ENCODE measurements around the gene SLC22A31.

SLC22A31 gene

GRCh38 chr16:89178453-89179147, 21.7 kb downstream of the SLC22A31 start:
- Histone ChIP-seq H3K14ac (ENCODE audit: low read length) (no peak overlapping the region), H2AK5ac (ENCODE audit: low read length) (no peak overlapping the region), H2BK5ac (ENCODE audit: low read depth, low read length, poor library complexity) (no peak overlapping the region), H2BK120ac (ENCODE audit: insufficient read depth, low read length, poor library complexity) (no peak overlapping the region), H3K36me3 (ENCODE audit: control insufficient read depth in 1 of 2, insufficient read depth in 2 of 2, low read length in 2 of 2) (no peaks in the 10 kb centered on the region), H3K4ac (ENCODE audit: low read depth, low read length) (no peak overlapping the region), H4K8ac (ENCODE audit: low read depth, low read length) (no peak overlapping the region), H3K18ac (ENCODE audit: low read length) (no peak overlapping the region), H3K79me2 (ENCODE audit: control insufficient read depth, insufficient read depth, low read length, poor library complexity) (no peaks in the 10 kb centered on the region), H3K4me2 (ENCODE audit: low read length) (no peak overlapping the region), H3K9me3 (ENCODE audit: insufficient read depth, low read depth, low read length) (peaks cover 8% of the 10 kb centered on the region), H3K4me3 (ENCODE audit: low read depth, low read length) (no peak overlapping the region), H3K27ac (ENCODE audit: low read depth, low read length) (no peak overlapping the region), H4K12ac (ENCODE audit: low read depth, low read length) (no peak overlapping the region), H3K27me3 (ENCODE audit: insufficient read depth, low read length) (no peaks in the 10 kb centered on the region), H3K23ac (ENCODE audit: low read length) (no peak overlapping the region), H2AFZ (ENCODE audit: insufficient read depth, low read length, poor library complexity) (no peak overlapping the region), H3K79me1 (ENCODE audit: low read length) (no peaks in the 10 kb centered on the region), H3K4me1 (ENCODE audit: control insufficient read depth in 1 of 2, insufficient read depth in 2 of 2, low read length in 2 of 2) (no peaks in the 10 kb centered on the region), H2BK12ac (ENCODE audit: low read length) (no peak overlapping the region), H3K9ac (ENCODE audit: low read length) (no peak overlapping the region), H4K91ac (ENCODE audit: low read depth, low read length) (no peak overlapping the region)
- WGBS (ENCODE audit: extremely low coverage, insufficient coverage, insufficient read length) = no CpG with 5 or more reads among the region's 24 CpGs
- peak in 1 of 2 donors; percentile 38 for DNase-seq

GRCh38 chr16:89177501-89177900, 22.8 kb downstream of the SLC22A31 start:
- Histone ChIP-seq H3K27ac (ENCODE audit: low read depth, low read length) (no peak overlapping the region), H4K8ac (ENCODE audit: low read depth, low read length) (no peak overlapping the region), H2BK12ac (ENCODE audit: low read length) (no peak overlapping the region), H3K9me3 (ENCODE audit: insufficient read depth, low read depth, low read length) (peaks cover 9% of the 10 kb centered on the region), H3K9ac (ENCODE audit: low read length) (no peak overlapping the region), H3K79me2 (ENCODE audit: control insufficient read depth, insufficient read depth, low read length, poor library complexity) (no peaks in the 10 kb centered on the region), H3K14ac (ENCODE audit: low read length) (no peak overlapping the region), H3K18ac (ENCODE audit: low read length) (no peak overlapping the region), H3K27me3 (ENCODE audit: insufficient read depth, low read length) (no peaks in the 10 kb centered on the region), H3K4ac (ENCODE audit: low read depth, low read length) (no peak overlapping the region), H2BK5ac (ENCODE audit: low read depth, low read length, poor library complexity) (no peak overlapping the region), H2AFZ (ENCODE audit: insufficient read depth, low read length, poor library complexity) (no peak overlapping the region), H2BK120ac (ENCODE audit: insufficient read depth, low read length, poor library complexity) (no peak overlapping the region), H3K4me3 (ENCODE audit: low read depth, low read length) (no peak overlapping the region), H3K4me1 (ENCODE audit: control insufficient read depth in 1 of 2, insufficient read depth in 2 of 2, low read length in 2 of 2) (no peaks in the 10 kb centered on the region), H3K36me3 (ENCODE audit: control insufficient read depth in 1 of 2, insufficient read depth in 2 of 2, low read length in 2 of 2) (no peaks in the 10 kb centered on the region), H2AK5ac (ENCODE audit: low read length) (no peak overlapping the region), H3K23ac (ENCODE audit: low read length) (no peak overlapping the region), H3K79me1 (ENCODE audit: low read length) (no peaks in the 10 kb centered on the region), H4K12ac (ENCODE audit: low read depth, low read length) (no peak overlapping the region), H3K4me2 (ENCODE audit: low read length) (no peak overlapping the region), H4K91ac (ENCODE audit: low read depth, low read length) (no peak overlapping the region)
- no peak for DNase-seq
- WGBS (ENCODE audit: extremely low coverage, insufficient coverage, insufficient read length) = no CpG with 5 or more reads among the region's 12 CpGs

DNA sequence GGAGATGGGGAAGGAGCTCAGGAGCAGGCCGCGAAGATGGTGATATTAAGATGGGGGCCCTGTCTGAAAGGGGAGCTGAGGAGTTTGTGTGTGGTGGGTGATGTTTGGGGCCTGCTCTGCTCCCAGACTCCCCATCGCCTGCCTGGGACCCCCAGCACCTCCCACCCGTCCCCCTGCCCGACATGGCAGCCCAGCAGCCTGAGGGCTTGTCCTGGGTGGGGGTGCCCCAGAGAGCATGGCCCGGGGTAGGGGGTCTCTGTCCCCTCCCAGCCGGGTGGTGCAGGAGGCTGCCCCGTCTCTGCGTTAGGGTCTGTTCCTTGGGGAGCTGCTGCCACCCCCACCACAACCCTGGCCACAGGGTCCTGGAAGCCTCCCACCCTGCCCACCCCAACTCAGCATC, 23.6 kb downstream of the SLC22A31 start:
- Histone ChIP-seq H3K4me2 (ENCODE audit: low read length) (no peak overlapping the region), H3K9ac (ENCODE audit: low read length) (no peak overlapping the region), H3K4me3 (ENCODE audit: low read depth, low read length) (no peak overlapping the region), H3K18ac (ENCODE audit: low read length) (no peak overlapping the region), H3K4me1 (ENCODE audit: control insufficient read depth in 1 of 2, insufficient read depth in 2 of 2, low read length in 2 of 2) (peaks cover under 1 to 1% of the 10 kb centered on the region in 2 experiments), H2AFZ (ENCODE audit: insufficient read depth, low read length, poor library complexity) (no peak overlapping the region), H3K14ac (ENCODE audit: low read length) (no peak overlapping the region), H3K79me2 (ENCODE audit: control insufficient read depth, insufficient read depth, low read length, poor library complexity) (no peaks in the 10 kb centered on the region), H3K27ac (ENCODE audit: low read depth, low read length) (no peak overlapping the region), H3K27me3 (ENCODE audit: insufficient read depth, low read length) (no peaks in the 10 kb centered on the region), H2BK5ac (ENCODE audit: low read depth, low read length, poor library complexity) (no peak overlapping the region), H2AK5ac (ENCODE audit: low read length) (no peak overlapping the region), H3K4ac (ENCODE audit: low read depth, low read length) (no peak overlapping the region), H4K12ac (ENCODE audit: low read depth, low read length) (no peak overlapping the region), H3K9me3 (ENCODE audit: insufficient read depth, low read depth, low read length) (peaks cover 9% of the 10 kb centered on the region), H3K23ac (ENCODE audit: low read length) (no peak overlapping the region), H3K36me3 (ENCODE audit: control insufficient read depth in 1 of 2, insufficient read depth in 2 of 2, low read length in 2 of 2) (no peaks in the 10 kb centered on the region), H4K91ac (ENCODE audit: low read depth, low read length) (no peak overlapping the region), H3K79me1 (ENCODE audit: low read length) (no peaks in the 10 kb centered on the region), H4K8ac (ENCODE audit: low read depth, low read length) (no peak overlapping the region), H2BK12ac (ENCODE audit: low read length) (no peak overlapping the region), H2BK120ac (ENCODE audit: insufficient read depth, low read length, poor library complexity) (no peak overlapping the region)
- DNase-seq = no peak
- WGBS (ENCODE audit: extremely low coverage, insufficient coverage, insufficient read length) = no CpG with 5 or more reads among the region's 9 CpGs

DNA sequence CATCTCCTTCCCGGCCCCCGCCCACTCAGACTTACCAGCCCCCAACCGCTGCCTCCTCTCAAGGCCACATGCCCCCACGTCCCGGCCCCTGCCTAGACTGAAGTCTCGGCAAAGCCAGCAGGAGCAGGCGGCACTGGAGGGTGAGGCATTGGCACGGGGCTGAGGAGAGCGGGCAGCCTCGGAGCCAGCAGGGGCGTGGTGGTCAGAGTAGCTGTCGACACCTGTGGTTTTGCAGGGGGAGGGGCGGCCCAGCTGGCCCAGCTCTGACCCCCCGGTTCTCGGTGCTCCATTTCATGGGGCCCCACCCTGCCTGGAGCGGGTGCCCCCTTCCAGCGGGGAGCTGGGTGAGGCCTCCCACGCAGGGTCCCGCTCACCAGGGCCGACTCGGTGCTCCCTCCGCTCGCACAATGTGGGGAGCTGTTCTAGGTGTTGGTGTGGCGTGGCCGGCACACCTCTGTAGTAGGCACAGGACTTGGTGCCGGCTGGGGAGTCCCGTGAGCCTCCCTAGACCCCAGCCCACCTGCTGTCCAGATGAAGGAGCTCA, 24.1 kb downstream of the SLC22A31 start:
- Histone ChIP-seq H3K18ac (ENCODE audit: low read length) (no peak overlapping the region), H2AFZ (ENCODE audit: insufficient read depth, low read length, poor library complexity) (no peak overlapping the region), H3K14ac (ENCODE audit: low read length) (no peak overlapping the region), H3K9ac (ENCODE audit: low read length) (no peak overlapping the region), H3K4ac (ENCODE audit: low read depth, low read length) (no peak overlapping the region), H4K91ac (ENCODE audit: low read depth, low read length) (no peak overlapping the region), H3K9me3 (ENCODE audit: insufficient read depth, low read depth, low read length) (peaks cover 9% of the 10 kb centered on the region), H3K36me3 (ENCODE audit: control insufficient read depth in 1 of 2, insufficient read depth in 2 of 2, low read length in 2 of 2) (no peaks in the 10 kb centered on the region), H3K79me2 (ENCODE audit: control insufficient read depth, insufficient read depth, low read length, poor library complexity) (no peaks in the 10 kb centered on the region), H2AK5ac (ENCODE audit: low read length) (no peak overlapping the region), H2BK120ac (ENCODE audit: insufficient read depth, low read length, poor library complexity) (no peak overlapping the region), H3K27me3 (ENCODE audit: insufficient read depth, low read length) (no peaks in the 10 kb centered on the region), H3K79me1 (ENCODE audit: low read length) (no peaks in the 10 kb centered on the region), H3K23ac (ENCODE audit: low read length) (no peak overlapping the region), H2BK5ac (ENCODE audit: low read depth, low read length, poor library complexity) (no peak overlapping the region), H4K12ac (ENCODE audit: low read depth, low read length) (no peak overlapping the region), H3K27ac (ENCODE audit: low read depth, low read length) (no peak overlapping the region), H2BK12ac (ENCODE audit: low read length) (no peak overlapping the region), H3K4me1 (ENCODE audit: control insufficient read depth in 1 of 2, insufficient read depth in 2 of 2, low read length in 2 of 2) (peaks cover 2 to 3% of the 10 kb centered on the region in 2 experiments), H3K4me2 (ENCODE audit: low read length) (no peak overlapping the region), H3K4me3 (ENCODE audit: low read depth, low read length) (no peak overlapping the region), H4K8ac (ENCODE audit: low read depth, low read length) (no peak overlapping the region)
- WGBS (ENCODE audit: extremely low coverage, insufficient coverage, insufficient read length) = no CpG with 5 or more reads among the region's 27 CpGs
- no peak for DNase-seq

All from trophoblast cell (in vitro differentiated cells and primary cell).